ENCODE data around the gene SLC19A1. TPM values are rescaled to one million over a fixed set of nuclear protein-coding genes. Genes with fewer than 3 reads are reported as not detected.

The SLC19A1 gene
- total RNA-seq, 4 donors from 2014 or later: 2.8 to 10.0 (median 6.6) TPM

DNA sequence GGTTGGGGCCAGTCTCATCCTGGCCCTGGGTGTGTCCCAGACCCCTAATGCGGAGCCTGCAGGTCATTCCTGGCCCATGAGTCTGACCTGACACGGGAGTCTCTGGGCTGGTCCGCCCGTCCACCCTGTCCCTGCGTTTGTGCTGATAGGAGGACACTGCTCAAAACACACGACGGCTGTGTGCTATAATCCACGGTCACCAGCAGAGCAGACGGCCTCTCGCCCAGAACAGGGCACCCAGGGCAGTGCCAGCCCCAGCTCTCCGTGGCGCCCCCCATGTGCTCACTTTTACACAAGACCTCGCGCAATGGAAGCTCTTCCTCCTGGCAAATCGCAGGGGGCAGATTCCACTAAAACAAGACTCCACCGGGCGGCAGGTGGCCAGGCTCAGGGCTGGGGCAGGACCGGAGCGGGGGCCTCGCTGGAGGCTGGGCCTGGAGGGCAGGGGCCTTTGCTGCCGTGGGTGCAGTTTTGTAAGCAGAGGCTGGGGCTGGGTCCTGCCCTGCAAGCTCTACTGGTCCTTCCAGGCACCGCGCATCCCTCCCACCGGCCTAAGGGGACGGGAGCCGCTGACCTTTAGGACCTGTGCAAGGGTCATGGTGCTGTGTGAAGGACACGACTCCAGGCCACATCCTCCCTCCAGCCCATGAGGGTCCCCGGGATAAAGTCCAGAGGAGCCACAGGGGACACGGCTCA, 10.6 kb upstream of the SLC19A1 start:
- 86% methylated on average over 19 of the region's 29 CpGs for WGBS
- Histone ChIP-seq H3K27ac (replicated peaks in 1 of 4) (no peak overlapping the region), H3K4me3 (no peak overlapping the region), H3K9me3 (no peaks in the 10 kb centered on the region), H3K27me3 (peaks cover 0 to 33% (median 0%) of the 10 kb centered on the region in 4 donors), H3K4me1 (peaks cover 3 to 25% (median 19%) of the 10 kb centered on the region in 4 donors), H3K36me3 (no peaks in the 10 kb centered on the region)
- DNase-seq (ENCODE audit: extremely low spot score): no peak
- intact Hi-C loops (cut with DNase I): no loop called here
- no peak for TF ChIP-seq POLR2AphosphoS5 (IDR thresholded peaks at IDR 0.05)
- no peak for TF ChIP-seq EP300 (IDR thresholded peaks at IDR 0.05)
- TF ChIP-seq POLR2A (IDR thresholded peaks at IDR 0.05; ENCODE audit: low read depth): no peak
- TF ChIP-seq, protein P1, sequence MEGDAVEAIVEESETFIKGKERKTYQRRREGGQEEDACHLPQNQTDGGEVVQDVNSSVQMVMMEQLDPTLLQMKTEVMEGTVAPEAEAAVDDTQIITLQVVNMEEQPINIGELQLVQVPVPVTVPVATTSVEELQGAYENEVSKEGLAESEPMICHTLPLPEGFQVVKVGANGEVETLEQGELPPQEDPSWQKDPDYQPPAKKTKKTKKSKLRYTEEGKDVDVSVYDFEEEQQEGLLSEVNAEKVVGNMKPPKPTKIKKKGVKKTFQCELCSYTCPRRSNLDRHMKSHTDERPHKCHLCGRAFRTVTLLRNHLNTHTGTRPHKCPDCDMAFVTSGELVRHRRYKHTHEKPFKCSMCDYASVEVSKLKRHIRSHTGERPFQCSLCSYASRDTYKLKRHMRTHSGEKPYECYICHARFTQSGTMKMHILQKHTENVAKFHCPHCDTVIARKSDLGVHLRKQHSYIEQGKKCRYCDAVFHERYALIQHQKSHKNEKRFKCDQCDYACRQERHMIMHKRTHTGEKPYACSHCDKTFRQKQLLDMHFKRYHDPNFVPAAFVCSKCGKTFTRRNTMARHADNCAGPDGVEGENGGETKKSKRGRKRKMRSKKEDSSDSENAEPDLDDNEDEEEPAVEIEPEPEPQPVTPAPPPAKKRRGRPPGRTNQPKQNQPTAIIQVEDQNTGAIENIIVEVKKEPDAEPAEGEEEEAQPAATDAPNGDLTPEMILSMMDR (IDR thresholded peaks at IDR 0.05): no peak

GRCh38 chr21:45551783-45552695, 9.8 kb upstream of the SLC19A1 start:
- intact Hi-C loops (cut with DNase I): no loop called here

DNA sequence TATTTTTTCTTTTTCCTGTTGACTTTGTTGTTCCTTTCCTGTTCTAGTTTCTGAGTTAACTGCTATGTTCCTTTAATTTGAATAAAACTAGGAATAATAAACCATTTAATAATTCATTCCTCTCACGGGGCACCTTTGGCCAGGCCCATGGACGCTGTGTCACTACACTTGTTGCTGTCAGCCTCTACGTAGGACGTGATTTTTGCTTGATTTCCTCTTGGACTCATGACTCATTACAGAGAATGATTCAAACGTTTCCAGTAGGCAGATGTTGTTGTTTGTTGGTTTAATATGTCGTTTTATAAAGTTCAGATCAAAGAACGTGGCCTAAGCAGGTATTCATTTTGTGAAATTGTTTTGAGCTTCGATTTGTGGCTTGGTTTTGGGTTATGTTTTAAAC, 9.1 kb upstream of the SLC19A1 start:
- H3K27me3 ChIP-seq: peaks cover 0 to 33% (median 0%) of the 10 kb centered on the region in 4 donors
- no peaks in the 10 kb centered on the region for H3K36me3 ChIP-seq
- H3K9me3 ChIP-seq: no peaks in the 10 kb centered on the region
- TF ChIP-seq, protein P1 (IDR thresholded peaks at IDR 0.05): no peak
- TF ChIP-seq EP300 (IDR thresholded peaks at IDR 0.05): no peak
- TF ChIP-seq POLR2A (IDR thresholded peaks at IDR 0.05; ENCODE audit: low read depth): no peak
- no peak for TF ChIP-seq POLR2AphosphoS5 (IDR thresholded peaks at IDR 0.05)
- H3K4me3 ChIP-seq: no peak overlapping the region
- H3K4me1 ChIP-seq: peaks cover 3 to 25% (median 18%) of the 10 kb centered on the region in 4 donors
- intact Hi-C loops (cut with DNase I): no loop called here
- WGBS: 61% methylated on average over 8 of the region's 8 CpGs
- peak overlapping the region in 1 of 4 donors; percentile 35 for H3K27ac ChIP-seq (replicated peaks in 1 of 4)
- DNase-seq (ENCODE audit: extremely low spot score): no peak

More at GRCh38 chr21:45551783-45552695, 9.8 kb upstream of the SLC19A1 start:
- peaks cover 3 to 25% (median 19%) of the 10 kb centered on the region in 4 donors for H3K4me1 ChIP-seq
- no peaks in the 10 kb centered on the region for H3K9me3 ChIP-seq
- 94% methylated on average over 15 of the region's 35 CpGs for WGBS
- TF ChIP-seq, protein P1 (IDR thresholded peaks at IDR 0.05): no peak
- TF ChIP-seq POLR2A (IDR thresholded peaks at IDR 0.05; ENCODE audit: low read depth): no peak
- TF ChIP-seq EP300 (IDR thresholded peaks at IDR 0.05): no peak
- no peak for TF ChIP-seq POLR2AphosphoS5 (IDR thresholded peaks at IDR 0.05)
- no peaks in the 10 kb centered on the region for H3K36me3 ChIP-seq
- H3K27me3 ChIP-seq: peaks cover 0 to 33% (median 0%) of the 10 kb centered on the region in 4 donors
- no peak for DNase-seq (ENCODE audit: extremely low spot score)
- no peak overlapping the region for H3K4me3 ChIP-seq
- H3K27ac ChIP-seq (replicated peaks in 1 of 4): no peak overlapping the region

DNA sequence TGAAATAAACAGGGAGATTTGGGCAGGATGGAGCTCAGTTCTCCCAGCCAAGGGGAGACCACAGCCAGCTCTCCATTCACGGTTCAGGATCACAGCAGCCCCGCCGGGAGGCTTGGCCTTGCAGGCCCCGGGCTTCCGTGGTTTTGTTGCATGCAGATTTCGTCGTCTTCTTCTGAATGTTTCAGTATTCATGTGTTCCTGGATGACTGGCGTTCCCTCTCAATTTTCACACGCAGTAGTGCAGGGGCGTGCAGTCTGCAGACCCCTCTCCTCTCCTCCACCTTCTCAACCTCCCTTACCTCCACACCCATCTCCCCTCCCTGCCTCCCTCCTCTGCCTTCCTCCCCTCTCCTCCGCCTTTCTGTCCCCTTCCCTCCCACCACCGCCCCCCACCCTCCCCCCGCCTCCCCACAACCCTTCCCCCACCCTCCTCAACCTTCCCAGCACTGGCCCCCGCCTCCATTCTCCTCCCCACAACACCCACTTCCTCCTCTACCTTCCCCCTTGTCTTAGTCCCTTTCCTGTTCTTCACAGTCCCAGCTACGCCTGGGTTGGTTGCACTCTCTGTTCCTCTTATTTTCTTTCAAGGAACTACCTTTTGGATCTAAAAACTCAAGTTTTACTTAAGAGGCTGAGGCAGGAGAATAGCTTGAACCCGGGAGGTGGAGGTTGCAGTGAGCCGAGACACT, 8.4 kb upstream of the SLC19A1 start:
- no peaks in the 10 kb centered on the region for H3K9me3 ChIP-seq
- H3K27me3 ChIP-seq: peaks cover 0 to 28% (median 0%) of the 10 kb centered on the region in 4 donors
- TF ChIP-seq, protein P1 (IDR thresholded peaks at IDR 0.05): no peak
- TF ChIP-seq POLR2AphosphoS5 (IDR thresholded peaks at IDR 0.05): peak in 1 of 2 donors; percentile 28
- no peak for DNase-seq (ENCODE audit: extremely low spot score)
- peaks cover 2 to 19% (median 11%) of the 10 kb centered on the region in 4 donors for H3K4me1 ChIP-seq
- peak overlapping the region in 2 of 4 donors; percentile 22 to 35 for H3K27ac ChIP-seq (replicated peaks in 1 of 4)
- H3K36me3 ChIP-seq: no peaks in the 10 kb centered on the region
- H3K4me3 ChIP-seq: no peak overlapping the region
- WGBS: 48% methylated on average over 17 of the region's 17 CpGs
- intact Hi-C loops (cut with DNase I): no loop called here
